Loucy (cell line): ENCODE data around the gene AGAP3.

Experiments
- CTCF ChIP-seq: fragments of 200-600 bp; sonication (generic); conservative IDR thresholded peaks from 2 replicates; pipeline ENCODE4 v1.5.1; 2014; ENCODE audit warnings: mild to moderate bottlenecking, antibody characterized with exemption, low read length
- EZH2phosphoT487 ChIP-seq: fragments of 200-600 bp; IDR thresholded peaks from 2 replicates; pipeline ENCODE4 v1.6.1; 2018; ENCODE audit warnings: antibody characterized with exemption, mild to moderate bottlenecking, moderate library complexity, borderline replicate concordance

DNA sequence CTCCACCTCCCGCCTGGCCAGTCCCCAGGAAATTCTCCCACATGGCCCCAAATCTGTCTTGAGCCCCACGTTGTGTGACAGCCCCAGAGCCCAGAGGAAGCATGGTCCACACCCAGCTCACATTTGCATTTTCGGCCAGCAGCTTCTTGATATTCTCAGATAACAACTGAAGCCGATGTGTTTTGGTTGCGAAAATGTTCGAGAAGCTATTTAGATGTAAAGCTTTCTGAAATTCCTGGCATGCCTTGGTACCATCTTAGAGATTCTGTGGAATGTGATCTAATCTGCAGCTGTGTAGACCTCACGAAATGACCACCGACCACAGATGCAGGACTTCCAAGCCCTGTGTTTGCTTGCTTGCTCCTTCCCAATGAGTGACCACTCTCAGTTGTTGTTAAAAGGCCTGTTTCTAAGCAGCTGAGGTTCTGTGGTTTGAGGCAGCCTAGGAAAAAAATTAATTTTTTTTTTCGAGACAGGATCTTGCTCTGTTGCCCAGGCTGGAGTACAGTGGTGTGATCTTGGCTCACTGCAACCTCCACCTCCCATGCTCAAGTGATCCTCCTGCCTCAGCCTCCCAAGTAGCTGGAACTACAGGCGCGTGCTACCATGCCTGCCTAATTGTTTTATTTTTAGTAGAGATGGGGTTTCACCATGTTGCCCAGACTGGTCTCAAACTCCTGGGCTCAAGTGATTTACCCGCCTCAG, 18.1 kb upstream of the AGAP3 start:
- no peak for TF ChIP-seq CTCF
- no peak for TF ChIP-seq EZH2phosphoT487
